WTC11 (cell line): ENCODE measurements around the gene ZNF528. TPM values are rescaled to one million over a fixed set of nuclear protein-coding genes. Genes with fewer than 3 reads are reported as not detected.

Experiments used
- ATAC-seq: fragments of 200-7000 bp; cut with Tn5 transposase; 2 replicates; pipeline ENCODE4 v1.10.0; 2021; ENCODE audit warnings: mild to moderate bottlenecking, moderate library complexity
- CTCF ChIA-PET: fragments of 300-600 bp; sonication (Branson Sonifier 250); formaldehyde crosslinking; loops from one replicate; lab custom pipeline; 2021; ENCODE audit warnings: antibody characterized with exemption; lab: Charles Lee
- POLR2A ChIA-PET: fragments of 350-600 bp; sonication (Branson Sonifier 250); formaldehyde crosslinking; loops from one replicate; lab custom pipeline; 2021; ENCODE audit warnings: antibody characterized with exemption; lab: Charles Lee
- DNase-seq: peaks from one replicate; pipeline ENCODE4 v3.0.0; 2021; ENCODE audit warnings: low spot score
- H3K27ac Mint-ChIP-seq: 2 replicates; pipeline ENCODE4 v1.8.0; 2021; ENCODE audit warnings: mixed read lengths
- H3K27me3 Mint-ChIP-seq: 2 replicates; pipeline ENCODE4 v1.8.0; 2021; ENCODE audit warnings: low read depth, mild to moderate bottlenecking, moderate library complexity, mixed read lengths
- H3K36me3 Mint-ChIP-seq: 2 replicates; pipeline ENCODE4 v1.8.0; 2021; ENCODE audit warnings: mixed read lengths
- H3K4me1 Mint-ChIP-seq: 2 replicates; pipeline ENCODE4 v1.8.0; 2022; ENCODE audit warnings: mixed read lengths
- H3K4me3 Mint-ChIP-seq: 2 replicates; pipeline ENCODE4 v1.8.0; 2021; ENCODE audit warnings: mild to moderate bottlenecking, moderate library complexity, mixed read lengths
- H3K9me3 Mint-ChIP-seq: 2 replicates; pipeline ENCODE4 v1.8.0; 2021; ENCODE audit warnings: mixed read lengths
- CBFB ChIP-seq: sonication (generic); formaldehyde crosslinking; IDR thresholded peaks from 2 replicates; pipeline ENCODE4 v1.8.1; 2022; ENCODE audit warnings: mild to moderate bottlenecking, low read depth, missing genetic modification reagents
- NR1H2 ChIP-seq: sonication (generic); formaldehyde crosslinking; IDR thresholded peaks from 2 replicates; pipeline ENCODE4 v1.9.0; 2021; ENCODE audit warnings: mild to moderate bottlenecking, moderate library complexity, missing genetic modification reagents
- PRRX2 ChIP-seq: fragments of 250-450 bp; sonication (Bioruptor Pico); IDR thresholded peaks from 2 replicates; pipeline ENCODE4 v1.8.0; 2021; ENCODE audit warnings: mild to moderate bottlenecking
- TP53 ChIP-seq: sonication (generic); formaldehyde crosslinking; IDR thresholded peaks from 2 replicates; pipeline ENCODE4 v1.8.1; 2023; ENCODE audit warnings: mild to moderate bottlenecking, missing genetic modification reagents
- ZNF219 ChIP-seq: sonication (generic); formaldehyde crosslinking; IDR thresholded peaks from 2 replicates; pipeline ENCODE4 v1.8.0; 2023; ENCODE audit warnings: missing genetic modification reagents, mild to moderate bottlenecking, borderline replicate concordance
- total RNA-seq: library from RNA; stranded (reverse); gene quantifications from 3 replicates; pipeline ENCODE4 v1.2.3, GENCODE V29; 2021
- TF ChIP-seq, protein P1 (sequence below): sonication (generic); formaldehyde crosslinking; IDR thresholded peaks from 2 replicates; pipeline ENCODE4 v1.8.1; 2022; ENCODE audit warnings: mild to moderate bottlenecking, missing genetic modification reagents, moderate library complexity, borderline replicate concordance
- TF ChIP-seq, protein P2 (sequence below): sonication (generic); formaldehyde crosslinking; IDR thresholded peaks from 2 replicates; pipeline ENCODE4 v1.8.0; 2022; ENCODE audit warnings: mild to moderate bottlenecking, missing genetic modification reagents
- TF ChIP-seq, protein P3 (sequence below): sonication (generic); formaldehyde crosslinking; IDR thresholded peaks from 2 replicates; pipeline ENCODE4 v1.8.1; 2022; ENCODE audit warnings: missing genetic modification reagents, borderline replicate concordance
- TF ChIP-seq, protein P4 (sequence below): sonication (generic); formaldehyde crosslinking; IDR thresholded peaks from 2 replicates; pipeline ENCODE4 v1.8.0; 2022; ENCODE audit warnings: missing genetic modification reagents

Gene ZNF528
- total RNA-seq, 1 experiment from 2014 or later = 20.8 TPM

DNA sequence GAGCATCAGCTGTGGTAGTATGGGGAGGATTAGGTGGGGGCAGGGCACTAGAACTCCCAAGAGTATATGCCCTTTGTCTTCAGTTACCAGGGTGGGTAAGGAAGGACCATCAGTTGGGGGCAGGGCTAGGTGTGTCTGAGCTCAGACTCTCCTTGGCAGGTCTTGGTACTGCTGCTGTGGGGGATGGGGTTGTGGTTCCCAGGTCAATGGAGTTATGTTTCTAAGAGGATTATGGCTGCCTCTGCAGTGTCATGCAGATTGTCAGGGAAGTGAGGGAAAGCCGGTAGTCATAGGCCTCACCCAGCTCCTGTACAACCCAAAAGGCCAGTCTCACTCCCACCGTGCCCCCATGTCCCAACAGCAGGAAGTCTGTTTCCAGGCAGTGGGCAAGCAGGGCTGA is 46.9 kb downstream of the ZNF528 start:
- ChIA-PET POLR2A (no interaction called here), CTCF (no interaction called here)
- Mint-ChIP-seq H3K9me3 (peaks cover 88% of the 10 kb centered on the region), H3K36me3 (peaks cover 49% of the 10 kb centered on the region), H3K27ac (no peak overlapping the region), H3K27me3 (peaks cover 40% of the 10 kb centered on the region), H3K4me1 (no peaks in the 10 kb centered on the region), H3K4me3 (no peak overlapping the region)
- DNase-seq (no peak), ATAC-seq (no peak)
- TF ChIP-seq, protein P1, sequence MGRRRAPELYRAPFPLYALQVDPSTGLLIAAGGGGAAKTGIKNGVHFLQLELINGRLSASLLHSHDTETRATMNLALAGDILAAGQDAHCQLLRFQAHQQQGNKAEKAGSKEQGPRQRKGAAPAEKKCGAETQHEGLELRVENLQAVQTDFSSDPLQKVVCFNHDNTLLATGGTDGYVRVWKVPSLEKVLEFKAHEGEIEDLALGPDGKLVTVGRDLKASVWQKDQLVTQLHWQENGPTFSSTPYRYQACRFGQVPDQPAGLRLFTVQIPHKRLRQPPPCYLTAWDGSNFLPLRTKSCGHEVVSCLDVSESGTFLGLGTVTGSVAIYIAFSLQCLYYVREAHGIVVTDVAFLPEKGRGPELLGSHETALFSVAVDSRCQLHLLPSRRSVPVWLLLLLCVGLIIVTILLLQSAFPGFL (CRISPR knock-in tag) = no peak
- no peak for TF ChIP-seq ZNF219

DNA sequence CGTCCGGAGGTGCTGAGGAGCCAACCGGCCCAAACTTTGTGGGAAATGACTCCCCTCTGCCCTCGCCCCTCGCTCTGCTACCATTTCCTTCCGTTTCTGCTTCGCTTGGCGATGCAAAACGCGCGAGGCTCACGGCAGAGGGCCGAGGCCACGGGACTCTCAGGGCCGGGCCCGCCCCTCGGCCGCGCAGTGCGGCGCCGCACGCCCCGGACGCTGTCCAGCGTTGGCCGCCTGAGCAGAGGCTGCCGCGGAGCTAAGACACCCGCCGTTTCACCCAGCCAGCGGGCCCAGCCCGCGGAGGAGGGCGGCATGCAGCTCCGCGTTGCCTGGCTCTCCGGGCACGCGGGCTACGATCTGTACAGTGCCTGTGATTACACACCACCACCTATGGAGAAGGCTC is 53.6 kb downstream of the ZNF528 start:
- Mint-ChIP-seq H3K4me3 (no peak overlapping the region), H3K9me3 (peaks cover 86% of the 10 kb centered on the region), H3K27ac (no peak overlapping the region), H3K27me3 (peaks cover 31% of the 10 kb centered on the region), H3K36me3 (peaks cover 38% of the 10 kb centered on the region), H3K4me1 (no peaks in the 10 kb centered on the region)
- TF ChIP-seq, protein P2, sequence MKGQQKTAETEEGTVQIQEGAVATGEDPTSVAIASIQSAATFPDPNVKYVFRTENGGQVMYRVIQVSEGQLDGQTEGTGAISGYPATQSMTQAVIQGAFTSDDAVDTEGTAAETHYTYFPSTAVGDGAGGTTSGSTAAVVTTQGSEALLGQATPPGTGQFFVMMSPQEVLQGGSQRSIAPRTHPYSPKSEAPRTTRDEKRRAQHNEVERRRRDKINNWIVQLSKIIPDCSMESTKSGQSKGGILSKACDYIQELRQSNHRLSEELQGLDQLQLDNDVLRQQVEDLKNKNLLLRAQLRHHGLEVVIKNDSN (CRISPR knock-in tag) = no peak
- TF ChIP-seq PRRX2 (no peak), NR1H2 (CRISPR knock-in tag) (no peak), CBFB (no peak), TP53 (CRISPR knock-in tag) (no peak)
- DNase-seq = no peak
- no peak for ATAC-seq
- POLR2A ChIA-PET = no interaction called here
- CTCF ChIA-PET = interaction anchor here (1.1 kb wide), 1 partner anchor 76 kb away, joined by 3 read pairs; no protein-coding TSS in a partner anchor

DNA sequence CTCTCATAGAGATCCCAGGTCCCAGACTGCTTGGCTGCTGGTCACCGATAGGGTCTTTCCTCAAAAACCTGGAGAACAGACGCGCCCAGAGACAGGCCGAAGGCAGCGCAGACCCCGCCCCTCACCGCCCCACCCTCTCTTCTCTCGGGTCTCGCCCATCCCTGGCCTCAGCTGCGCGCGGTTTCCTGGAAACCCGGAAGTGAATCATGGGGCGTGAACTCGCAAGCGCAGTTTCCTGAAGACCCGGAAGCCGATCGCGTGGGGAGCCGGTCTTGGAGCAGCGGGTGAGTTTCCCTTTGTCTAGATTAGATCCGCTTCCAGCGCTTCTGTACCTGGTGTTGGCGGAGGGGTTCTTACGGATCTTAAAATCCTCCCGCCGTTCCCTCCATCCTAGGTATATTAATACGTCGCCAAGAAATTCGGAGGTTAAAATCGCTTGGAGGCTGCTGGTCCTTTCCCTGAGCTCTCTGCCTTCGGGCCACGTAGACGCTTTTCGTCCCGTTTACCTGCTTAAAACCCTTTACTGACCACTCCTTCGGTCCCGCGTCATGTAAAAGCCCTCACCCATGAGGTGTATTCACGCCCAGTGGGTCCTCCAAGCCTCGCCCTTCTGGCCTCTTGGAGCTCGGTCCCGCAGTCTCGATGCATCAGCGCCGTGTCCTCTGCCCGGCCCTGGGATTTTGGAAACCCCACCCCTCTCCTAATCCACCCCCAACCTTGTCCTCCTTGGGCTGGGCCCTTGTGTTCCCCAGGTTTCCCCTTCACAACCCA is 55.9 kb downstream of the ZNF528 start, which contains the start of gene ZNF578:
TSS of gene ZNF578 (plus strand) at position 230 of the 771 bp plus-strand sequence. CDS start 48,293 bp downstream, outside the sequence.
- peaks cover 82% of the 10 kb centered on the region for H3K9me3 Mint-ChIP-seq
- ChIA-PET POLR2A (interaction anchor here (1.1 kb wide), 1 partner anchor 63 kb away, joined by 3 read pairs; no protein-coding TSS in a partner anchor), CTCF (interaction anchor here (0.5 to 1.5 kb wide), 4 partner anchors 38 to 110 kb away, joined by 3 to 4 read pairs (median 4); no protein-coding TSS in a partner anchor)
- ATAC-seq (peak; percentile 98), DNase-seq (peak; percentile 74)
- H3K36me3 Mint-ChIP-seq = peaks cover 51% of the 10 kb centered on the region
- no peak within 1 kb of the TSS for H3K27ac Mint-ChIP-seq
- TF ChIP-seq, protein P3, sequence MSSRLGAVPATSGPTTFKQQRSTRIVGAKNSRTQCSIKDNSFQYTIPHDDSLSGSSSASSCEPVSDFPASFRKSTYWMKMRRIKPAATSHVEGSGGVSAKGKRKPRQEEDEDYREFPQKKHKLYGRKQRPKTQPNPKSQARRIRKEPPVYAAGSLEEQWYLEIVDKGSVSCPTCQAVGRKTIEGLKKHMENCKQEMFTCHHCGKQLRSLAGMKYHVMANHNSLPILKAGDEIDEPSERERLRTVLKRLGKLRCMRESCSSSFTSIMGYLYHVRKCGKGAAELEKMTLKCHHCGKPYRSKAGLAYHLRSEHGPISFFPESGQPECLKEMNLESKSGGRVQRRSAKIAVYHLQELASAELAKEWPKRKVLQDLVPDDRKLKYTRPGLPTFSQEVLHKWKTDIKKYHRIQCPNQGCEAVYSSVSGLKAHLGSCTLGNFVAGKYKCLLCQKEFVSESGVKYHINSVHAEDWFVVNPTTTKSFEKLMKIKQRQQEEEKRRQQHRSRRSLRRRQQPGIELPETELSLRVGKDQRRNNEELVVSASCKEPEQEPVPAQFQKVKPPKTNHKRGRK = no peak
- TF ChIP-seq, protein P4, sequence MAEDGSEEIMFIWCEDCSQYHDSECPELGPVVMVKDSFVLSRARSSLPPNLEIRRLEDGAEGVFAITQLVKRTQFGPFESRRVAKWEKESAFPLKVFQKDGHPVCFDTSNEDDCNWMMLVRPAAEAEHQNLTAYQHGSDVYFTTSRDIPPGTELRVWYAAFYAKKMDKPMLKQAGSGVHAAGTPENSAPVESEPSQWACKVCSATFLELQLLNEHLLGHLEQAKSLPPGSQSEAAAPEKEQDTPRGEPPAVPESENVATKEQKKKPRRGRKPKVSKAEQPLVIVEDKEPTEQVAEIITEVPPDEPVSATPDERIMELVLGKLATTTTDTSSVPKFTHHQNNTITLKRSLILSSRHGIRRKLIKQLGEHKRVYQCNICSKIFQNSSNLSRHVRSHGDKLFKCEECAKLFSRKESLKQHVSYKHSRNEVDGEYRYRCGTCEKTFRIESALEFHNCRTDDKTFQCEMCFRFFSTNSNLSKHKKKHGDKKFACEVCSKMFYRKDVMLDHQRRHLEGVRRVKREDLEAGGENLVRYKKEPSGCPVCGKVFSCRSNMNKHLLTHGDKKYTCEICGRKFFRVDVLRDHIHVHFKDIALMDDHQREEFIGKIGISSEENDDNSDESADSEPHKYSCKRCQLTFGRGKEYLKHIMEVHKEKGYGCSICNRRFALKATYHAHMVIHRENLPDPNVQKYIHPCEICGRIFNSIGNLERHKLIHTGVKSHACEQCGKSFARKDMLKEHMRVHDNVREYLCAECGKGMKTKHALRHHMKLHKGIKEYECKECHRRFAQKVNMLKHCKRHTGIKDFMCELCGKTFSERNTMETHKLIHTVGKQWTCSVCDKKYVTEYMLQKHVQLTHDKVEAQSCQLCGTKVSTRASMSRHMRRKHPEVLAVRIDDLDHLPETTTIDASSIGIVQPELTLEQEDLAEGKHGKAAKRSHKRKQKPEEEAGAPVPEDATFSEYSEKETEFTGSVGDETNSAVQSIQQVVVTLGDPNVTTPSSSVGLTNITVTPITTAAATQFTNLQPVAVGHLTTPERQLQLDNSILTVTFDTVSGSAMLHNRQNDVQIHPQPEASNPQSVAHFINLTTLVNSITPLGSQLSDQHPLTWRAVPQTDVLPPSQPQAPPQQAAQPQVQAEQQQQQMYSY (CRISPR knock-in tag) = peak; percentile 58
- H3K4me3 Mint-ChIP-seq = peak within 1 kb of the TSS; percentile 76
- H3K4me1 Mint-ChIP-seq = no peaks in the 10 kb centered on the region
- peaks cover 17% of the 10 kb centered on the region for H3K27me3 Mint-ChIP-seq
